ENCODE measurements around the gene PIGR.

PIGR gene

DNA sequence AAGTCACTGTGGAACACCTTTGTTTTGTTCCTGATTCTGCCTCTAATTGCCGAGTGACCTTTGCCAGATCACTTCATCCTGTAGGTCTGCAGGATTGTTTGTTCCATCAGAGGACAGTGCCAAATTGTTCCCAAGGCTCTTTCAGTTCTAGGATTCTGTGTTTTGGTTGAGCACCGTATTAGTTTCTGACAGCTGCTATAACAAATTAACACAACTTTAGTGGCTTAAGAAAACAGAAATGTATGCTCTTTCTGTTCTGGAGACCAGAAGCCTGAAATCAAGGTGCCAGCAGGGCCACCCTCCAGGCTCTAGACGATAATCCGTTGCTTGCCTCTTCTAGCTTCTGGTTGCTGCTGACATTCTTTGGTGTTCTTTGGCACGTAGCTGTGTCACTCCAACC lies 3.4 kb upstream of the PIGR start:
- ATAC-seq: no peak
- TF ChIP-seq ISL1 (CRISPR knock-in tag; IDR thresholded peaks at IDR 0.05) (no peak), ESRRG (CRISPR knock-in tag; IDR thresholded peaks at IDR 0.05) (no peak), CSRNP3 (CRISPR knock-in tag; IDR thresholded peaks at IDR 0.05) (no peak), ZFP30 (CRISPR knock-in tag; IDR thresholded peaks at IDR 0.05) (no peak), PATZ1 (CRISPR knock-in tag; IDR thresholded peaks at IDR 0.05; ENCODE audit: borderline replicate concordance) (no peak), ZC3H10 (CRISPR knock-in tag; IDR thresholded peaks at IDR 0.05) (no peak)
- TF ChIP-seq, protein P1, sequence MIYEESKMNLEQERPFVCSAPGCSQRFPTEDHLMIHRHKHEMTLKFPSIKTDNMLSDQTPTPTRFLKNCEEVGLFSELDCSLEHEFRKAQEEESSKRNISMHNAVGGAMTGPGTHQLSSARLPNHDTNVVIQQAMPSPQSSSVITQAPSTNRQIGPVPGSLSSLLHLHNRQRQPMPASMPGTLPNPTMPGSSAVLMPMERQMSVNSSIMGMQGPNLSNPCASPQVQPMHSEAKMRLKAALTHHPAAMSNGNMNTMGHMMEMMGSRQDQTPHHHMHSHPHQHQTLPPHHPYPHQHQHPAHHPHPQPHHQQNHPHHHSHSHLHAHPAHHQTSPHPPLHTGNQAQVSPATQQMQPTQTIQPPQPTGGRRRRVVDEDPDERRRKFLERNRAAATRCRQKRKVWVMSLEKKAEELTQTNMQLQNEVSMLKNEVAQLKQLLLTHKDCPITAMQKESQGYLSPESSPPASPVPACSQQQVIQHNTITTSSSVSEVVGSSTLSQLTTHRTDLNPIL (CRISPR knock-in tag; IDR thresholded peaks at IDR 0.05; ENCODE audit: low read depth): no peak

DNA sequence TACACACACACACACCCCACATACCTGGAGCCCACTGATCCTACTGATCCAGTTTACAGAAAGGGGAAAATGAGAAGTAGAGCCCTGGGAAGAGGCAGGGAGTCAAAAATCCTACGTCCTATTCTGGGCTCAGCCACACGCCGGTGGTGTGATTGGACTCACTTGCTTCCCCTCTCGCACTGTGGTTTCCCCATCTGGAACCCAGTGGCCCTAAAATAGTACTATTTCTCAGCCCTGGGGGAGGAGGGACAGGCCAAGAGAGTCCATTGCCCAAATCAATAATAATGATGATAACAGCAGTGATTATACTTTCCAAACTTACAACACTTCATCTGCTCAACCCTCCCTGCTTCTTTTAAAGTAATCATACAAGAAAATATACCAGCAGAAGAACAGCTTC lies 2.9 kb upstream of the PIGR start:
- no peak for ATAC-seq
- TF ChIP-seq TOX (CRISPR knock-in tag; IDR thresholded peaks at IDR 0.05; ENCODE audit: borderline replicate concordance) (no peak), PPARA (CRISPR knock-in tag; IDR thresholded peaks at IDR 0.05; ENCODE audit: borderline replicate concordance) (no peak), CSRNP3 (CRISPR knock-in tag; IDR thresholded peaks at IDR 0.05) (no peak), ZNF70 (CRISPR knock-in tag; IDR thresholded peaks at IDR 0.05) (no peak), ISL1 (CRISPR knock-in tag; IDR thresholded peaks at IDR 0.05) (no peak), ZFP3 (CRISPR knock-in tag; IDR thresholded peaks at IDR 0.05) (no peak), PATZ1 (CRISPR knock-in tag; IDR thresholded peaks at IDR 0.05; ENCODE audit: borderline replicate concordance) (no peak), ZC3H10 (CRISPR knock-in tag; IDR thresholded peaks at IDR 0.05) (no peak)
- TF ChIP-seq, protein P1 (CRISPR knock-in tag; IDR thresholded peaks at IDR 0.05; ENCODE audit: low read depth): no peak

DNA sequence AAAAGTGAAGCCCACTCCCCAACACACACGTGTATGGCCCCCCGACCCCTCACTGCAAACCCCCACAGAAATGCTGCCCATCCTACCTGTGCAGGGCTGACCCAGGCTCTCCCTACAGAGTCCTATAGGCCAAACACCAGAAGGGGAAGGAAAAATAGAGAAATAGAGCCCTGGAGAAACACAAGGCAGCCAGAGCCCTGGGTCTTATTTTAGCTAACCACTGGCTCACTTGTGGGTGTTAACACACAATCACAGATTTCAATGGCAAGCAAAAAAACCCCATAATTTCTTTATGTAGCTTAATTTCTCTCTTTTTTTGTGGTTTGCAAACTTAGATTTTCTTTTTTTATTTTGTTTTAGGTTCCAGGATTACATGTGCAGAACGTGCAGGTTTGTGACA lies 989 bp upstream of the PIGR start:
- ATAC-seq: no peak
- no peak for TF ChIP-seq ZFP3 (CRISPR knock-in tag; IDR thresholded peaks at IDR 0.05)
- no peak for TF ChIP-seq PATZ1 (CRISPR knock-in tag; IDR thresholded peaks at IDR 0.05; ENCODE audit: borderline replicate concordance)
- no peak for TF ChIP-seq BACH2 (CRISPR knock-in tag; IDR thresholded peaks at IDR 0.05; ENCODE audit: borderline replicate concordance)
- TF ChIP-seq ESRRG (CRISPR knock-in tag; IDR thresholded peaks at IDR 0.05): no peak
- no peak for TF ChIP-seq ISL1 (CRISPR knock-in tag; IDR thresholded peaks at IDR 0.05)
- no peak for TF ChIP-seq OSR1 (CRISPR knock-in tag; IDR thresholded peaks at IDR 0.05)
- no peak for TF ChIP-seq ZNF8 (CRISPR knock-in tag; IDR thresholded peaks at IDR 0.05)
- no peak for TF ChIP-seq ZNF565 (CRISPR knock-in tag; conservative IDR thresholded peaks at IDR 0.05; ENCODE audit: low read depth)
- TF ChIP-seq ZFP30 (CRISPR knock-in tag; IDR thresholded peaks at IDR 0.05): no peak
- no peak for TF ChIP-seq TSHZ2 (CRISPR knock-in tag; IDR thresholded peaks at IDR 0.05)
- no peak for TF ChIP-seq SNAI2 (CRISPR knock-in tag; IDR thresholded peaks at IDR 0.05)
- no peak for TF ChIP-seq TOX (CRISPR knock-in tag; IDR thresholded peaks at IDR 0.05; ENCODE audit: borderline replicate concordance)
- TF ChIP-seq RARB (CRISPR knock-in tag; IDR thresholded peaks at IDR 0.05): no peak
- TF ChIP-seq ZNF70 (CRISPR knock-in tag; IDR thresholded peaks at IDR 0.05): no peak
- TF ChIP-seq CSDC2 (CRISPR knock-in tag; IDR thresholded peaks at IDR 0.05): no peak
- TF ChIP-seq GLIS3 (CRISPR knock-in tag; IDR thresholded peaks at IDR 0.05): no peak

All from SK-N-SH treated with all-trans-retinoic acid at 6 μM for 48 hours (cell line).